NCI-H526 (cell line): Measurements from ENCODE around the gene NFYB.

Source experiments
- DNase-seq, 2 experiments: peaks; one replicate each; lab custom pipeline; 2025; lab: John Stamatoyannopoulos, UW

NFYB gene

GRCh38 chr12:104155711-104156555, 17.9 kb upstream of the NFYB start:
- no peak for DNase-seq

GRCh38 chr12:104154806-104155205, 16.8 kb upstream of the NFYB start:
- no peak for DNase-seq

GRCh38 chr12:104154286-104154685, 16.3 kb upstream of the NFYB start:
- DNase-seq = no peak

- no peak for DNase-seq
These were observed 14.8 kb upstream of the NFYB start for GRCh38 chr12:104152685-104153241.

- no peak for DNase-seq
These were observed 12.4 kb upstream of the NFYB start for GRCh38 chr12:104150416-104150815.

- no peak for DNase-seq
These were observed 9.3 kb upstream of the NFYB start for GRCh38 chr12:104147346-104147745.

- no peak for DNase-seq
These were observed 5.9 kb upstream of the NFYB start for GRCh38 chr12:104143918-104144317.

GRCh38 chr12:104143002-104143401, 5.0 kb upstream of the NFYB start:
- DNase-seq = no peak

- no peak for DNase-seq
These were observed 4.5 kb upstream of the NFYB start for GRCh38 chr12:104142543-104142942.

- DNase-seq = peak in 1 of 2 experiments; percentile 22
These were observed 765 bp upstream of the NFYB start for GRCh38 chr12:104138797-104139152.

GRCh38 chr12:104137001-104137901, 759 bp downstream of the NFYB start:
- peak in 1 of 2 experiments; percentile 64 for DNase-seq

GRCh38 chr12:104136577-104136976, 1.4 kb downstream of the NFYB start:
- DNase-seq = peak in 1 of 2 experiments; percentile 29

- DNase-seq = no peak
These were observed 3.1 kb downstream of the NFYB start for GRCh38 chr12:104134882-104135281.

- no peak for DNase-seq
These were observed 4.1 kb downstream of the NFYB start for GRCh38 chr12:104133866-104134265.

- no peak for DNase-seq
These were observed 4.7 kb downstream of the NFYB start for GRCh38 chr12:104133321-104133720.

GRCh38 chr12:104132351-104132956, 5.6 kb downstream of the NFYB start:
- DNase-seq = no peak

- no peak for DNase-seq
These were observed 6.4 kb downstream of the NFYB start for GRCh38 chr12:104131609-104132008.

- no peak for DNase-seq
These were observed 7.2 kb downstream of the NFYB start for GRCh38 chr12:104130760-104131159.

GRCh38 chr12:104126548-104126947, 11.5 kb downstream of the NFYB start:
- peak in 1 of 2 experiments; percentile 25 for DNase-seq

GRCh38 chr12:104122298-104122697, 15.7 kb downstream of the NFYB start:
- DNase-seq = no peak

GRCh38 chr12:104121001-104121400, 17.0 kb downstream of the NFYB start:
- no peak for DNase-seq

GRCh38 chr12:104115587-104115975, 22.4 kb downstream of the NFYB start:
- DNase-seq = no peak
